ENCODE measurements around the gene ELP2.
"Not testable (repeated sequence)": the region's sequence is repeated elsewhere in the genome, so short reads cannot be mapped to it uniquely, and the experiment has no call there.

Gene ELP2

GRCh38 chr18:36203360-36203895 is 73.7 kb downstream of the ELP2 start:
- Histone ChIP-seq H3K9me3 (ENCODE audit: control insufficient read depth, low read length) (peaks cover 4% of the 10 kb centered on the region), H3K18ac (ENCODE audit: low read depth in 1 of 2, low read length in 2 of 2) (no peak overlapping the region), H2BK15ac (ENCODE audit: low read depth, poor library complexity, severe bottlenecking) (no peak overlapping the region), H3K79me1 (replicated peaks; ENCODE audit: low read length, poor library complexity, severe bottlenecking) (peaks cover 11% of the 10 kb centered on the region), H3K36me3 (ENCODE audit: control insufficient read depth in 1 of 2, insufficient read depth in 2 of 2, low read depth in 1 of 2, low read length in 2 of 2) (peaks cover 40 to 47% of the 10 kb centered on the region in 2 experiments), H2BK5ac (ENCODE audit: low read depth, low read length, poor library complexity, severe bottlenecking) (no peak overlapping the region), H3K27me3 (ENCODE audit: control insufficient read depth in 1 of 2, insufficient read depth in 1 of 2, low read length in 2 of 2) (no peaks in the 10 kb centered on the region), H3K4ac (ENCODE audit: low read depth in 1 of 2, low read length in 2 of 2) (no peak overlapping the region), H3K4me2 (ENCODE audit: low read length, poor library complexity, severe bottlenecking) (no peak overlapping the region), H2BK12ac (ENCODE audit: low read length in 2 of 2) (no peak overlapping the region), H2AK5ac (ENCODE audit: low read length, severe bottlenecking) (no peak overlapping the region), H2AFZ (ENCODE audit: low read depth, low read length) (no peak overlapping the region), H4K8ac (ENCODE audit: low read length) (no peak overlapping the region), H3K4me3 (ENCODE audit: insufficient read depth in 1 of 2, low read depth in 1 of 2, low read length in 2 of 2) (no peak overlapping the region), H3K27ac (ENCODE audit: low read length, poor library complexity, severe bottlenecking) (no peak overlapping the region), H4K91ac (ENCODE audit: low read length) (no peak overlapping the region), H2BK120ac (ENCODE audit: low read depth, low read length) (no peak overlapping the region), H3K23ac (ENCODE audit: low read length in 2 of 2) (no peak overlapping the region), H3K9ac (ENCODE audit: low read length) (no peak overlapping the region), H3K4me1 (ENCODE audit: control insufficient read depth, insufficient read depth, low read depth, low read length) (no peaks in the 10 kb centered on the region), H3K14ac (ENCODE audit: low read length in 2 of 2) (no peak overlapping the region)
- no peak for DNase-seq
- WGBS = 69% methylated on average over 7 of the region's 7 CpGs

DNA sequence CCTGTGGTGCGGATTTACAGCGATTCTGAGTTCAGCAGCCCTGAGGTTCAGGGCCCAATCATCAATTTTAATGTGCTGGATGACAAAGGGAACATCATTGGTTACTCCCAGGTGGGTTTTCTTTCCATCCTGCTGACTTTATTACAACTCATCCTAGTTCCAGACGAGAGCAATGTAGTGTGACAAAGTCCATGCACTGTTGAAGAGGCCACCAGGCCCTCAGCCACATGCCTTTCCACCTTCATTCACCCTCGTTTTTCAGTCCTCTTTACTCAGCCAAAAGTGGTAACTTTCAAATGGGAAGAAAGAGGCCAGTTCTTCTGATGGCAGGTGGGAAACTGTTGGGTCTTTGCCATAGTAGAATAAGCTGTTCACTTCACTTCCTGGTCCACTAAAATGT is 75.5 kb downstream of the ELP2 start:
- Histone ChIP-seq H3K14ac (ENCODE audit: low read length in 2 of 2) (no peak overlapping the region), H3K79me1 (replicated peaks; ENCODE audit: low read length, poor library complexity, severe bottlenecking) (peaks cover 10% of the 10 kb centered on the region), H2AFZ (ENCODE audit: low read depth, low read length) (no peak overlapping the region), H2BK120ac (ENCODE audit: low read depth, low read length) (no peak overlapping the region), H3K18ac (ENCODE audit: low read depth in 1 of 2, low read length in 2 of 2) (no peak overlapping the region), H3K9me3 (ENCODE audit: control insufficient read depth, low read length) (peaks cover 4% of the 10 kb centered on the region), H3K4me2 (ENCODE audit: low read length, poor library complexity, severe bottlenecking) (no peak overlapping the region), H2BK5ac (ENCODE audit: low read depth, low read length, poor library complexity, severe bottlenecking) (no peak overlapping the region), H3K4ac (ENCODE audit: low read depth in 1 of 2, low read length in 2 of 2) (no peak overlapping the region), H2BK12ac (ENCODE audit: low read length in 2 of 2) (no peak overlapping the region), H3K27me3 (ENCODE audit: control insufficient read depth in 1 of 2, insufficient read depth in 1 of 2, low read length in 2 of 2) (no peaks in the 10 kb centered on the region), H3K9ac (ENCODE audit: low read length) (no peak overlapping the region), H3K36me3 (ENCODE audit: control insufficient read depth in 1 of 2, insufficient read depth in 2 of 2, low read depth in 1 of 2, low read length in 2 of 2) (peaks cover 31 to 35% of the 10 kb centered on the region in 2 experiments), H4K8ac (ENCODE audit: low read length) (no peak overlapping the region), H3K4me1 (ENCODE audit: control insufficient read depth, insufficient read depth, low read depth, low read length) (no peaks in the 10 kb centered on the region), H2AK5ac (ENCODE audit: low read length, severe bottlenecking) (no peak overlapping the region), H3K4me3 (ENCODE audit: insufficient read depth in 1 of 2, low read depth in 1 of 2, low read length in 2 of 2) (no peak overlapping the region), H4K91ac (ENCODE audit: low read length) (no peak overlapping the region), H2BK15ac (ENCODE audit: low read depth, poor library complexity, severe bottlenecking) (no peak overlapping the region), H3K23ac (ENCODE audit: low read length in 2 of 2) (no peak overlapping the region), H3K27ac (ENCODE audit: low read length, poor library complexity, severe bottlenecking) (no peak overlapping the region)
- 77% methylated on average over 4 of the region's 4 CpGs for WGBS
- DNase-seq = no peak

- Histone ChIP-seq H3K18ac (ENCODE audit: low read depth in 1 of 2, low read length in 2 of 2) (no peak overlapping the region), H3K9me3 (ENCODE audit: control insufficient read depth, low read length) (peaks cover 4% of the 10 kb centered on the region), H3K4me3 (ENCODE audit: insufficient read depth in 1 of 2, low read depth in 1 of 2, low read length in 2 of 2) (no peak overlapping the region), H4K8ac (ENCODE audit: low read length) (no peak overlapping the region), H3K79me1 (replicated peaks; ENCODE audit: low read length, poor library complexity, severe bottlenecking) (peaks cover 8% of the 10 kb centered on the region), H3K4ac (ENCODE audit: low read depth in 1 of 2, low read length in 2 of 2) (no peak overlapping the region), H4K91ac (ENCODE audit: low read length) (no peak overlapping the region), H3K4me1 (ENCODE audit: control insufficient read depth, insufficient read depth, low read depth, low read length) (peaks cover 1% of the 10 kb centered on the region), H2BK12ac (ENCODE audit: low read length in 2 of 2) (no peak overlapping the region), H2AK5ac (ENCODE audit: low read length, severe bottlenecking) (no peak overlapping the region), H3K27ac (ENCODE audit: low read length, poor library complexity, severe bottlenecking) (no peak overlapping the region), H3K36me3 (ENCODE audit: control insufficient read depth in 1 of 2, insufficient read depth in 2 of 2, low read depth in 1 of 2, low read length in 2 of 2) (peaks cover 26 to 32% of the 10 kb centered on the region in 2 experiments), H3K23ac (ENCODE audit: low read length in 2 of 2) (no peak overlapping the region), H3K4me2 (ENCODE audit: low read length, poor library complexity, severe bottlenecking) (no peak overlapping the region), H3K27me3 (ENCODE audit: control insufficient read depth in 1 of 2, insufficient read depth in 1 of 2, low read length in 2 of 2) (no peaks in the 10 kb centered on the region), H2BK120ac (ENCODE audit: low read depth, low read length) (no peak overlapping the region), H2BK5ac (ENCODE audit: low read depth, low read length, poor library complexity, severe bottlenecking) (no peak overlapping the region), H3K14ac (ENCODE audit: low read length in 2 of 2) (no peak overlapping the region), H2BK15ac (ENCODE audit: low read depth, poor library complexity, severe bottlenecking) (no peak overlapping the region), H3K9ac (ENCODE audit: low read length) (no peak overlapping the region), H2AFZ (ENCODE audit: low read depth, low read length) (no peak overlapping the region)
- DNase-seq = no peak
- WGBS = 79% methylated on average over 1 of the region's 1 CpG
Observed at GRCh38 chr18:36207303-36207702, 77.6 kb downstream of the ELP2 start.

- H2BK15ac ChIP-seq (ENCODE audit: low read depth, poor library complexity, severe bottlenecking); DNase-seq; H2AK5ac ChIP-seq (ENCODE audit: low read length, severe bottlenecking); H3K4me1 ChIP-seq (ENCODE audit: control insufficient read depth, insufficient read depth, low read depth, low read length); H2BK5ac ChIP-seq (ENCODE audit: low read depth, low read length, poor library complexity, severe bottlenecking); H3K27me3 ChIP-seq (ENCODE audit: control insufficient read depth in 1 of 2, insufficient read depth in 1 of 2, low read length in 2 of 2); H2BK120ac ChIP-seq (ENCODE audit: low read depth, low read length); H4K8ac ChIP-seq (ENCODE audit: low read length); H3K23ac ChIP-seq (ENCODE audit: low read length in 2 of 2); H3K18ac ChIP-seq (ENCODE audit: low read depth in 1 of 2, low read length in 2 of 2); H2AFZ ChIP-seq (ENCODE audit: low read depth, low read length); H4K91ac ChIP-seq (ENCODE audit: low read length); H3K9me3 ChIP-seq (ENCODE audit: control insufficient read depth, low read length); H3K14ac ChIP-seq (ENCODE audit: low read length in 2 of 2); H3K4me3 ChIP-seq (ENCODE audit: insufficient read depth in 1 of 2, low read depth in 1 of 2, low read length in 2 of 2); H3K4ac ChIP-seq (ENCODE audit: low read depth in 1 of 2, low read length in 2 of 2); H3K4me2 ChIP-seq (ENCODE audit: low read length, poor library complexity, severe bottlenecking); H3K9ac ChIP-seq (ENCODE audit: low read length); H2BK12ac ChIP-seq (ENCODE audit: low read length in 2 of 2); H3K27ac ChIP-seq (ENCODE audit: low read length, poor library complexity, severe bottlenecking); H3K79me1 ChIP-seq (replicated peaks; ENCODE audit: low read length, poor library complexity, severe bottlenecking): not testable (repeated sequence)
- peaks cover 22 to 35% of the 10 kb centered on the region in 2 experiments for H3K36me3 ChIP-seq (ENCODE audit: control insufficient read depth in 1 of 2, insufficient read depth in 2 of 2, low read depth in 1 of 2, low read length in 2 of 2)
- 95% methylated on average over 2 of the region's 2 CpGs for WGBS
Observed at GRCh38 chr18:36207969-36208368, 78.3 kb downstream of the ELP2 start.
